Breast epithelium (tissue), 3 donors: ENCODE data around the gene NNT.

Experiments used
- CTCF ChIP-seq, 3 donors: fragments of 450-650 bp; IDR thresholded peaks; one replicate each; pipeline ENCODE4 v1.5.1; 2016 to 2017; ENCODE audit warnings: antibody characterized with exemption in 3 of 3, mild to moderate bottlenecking in 3 of 3, moderate library complexity in 3 of 3
- POLR2A ChIP-seq: fragments of 450-650 bp; IDR thresholded peaks from one replicate; pipeline ENCODE4 v1.6.1; 2016; ENCODE audit warnings: antibody characterized with exemption, mild to moderate bottlenecking, moderate library complexity
- POLR2AphosphoS5 ChIP-seq, 3 donors: sonication (generic); formaldehyde crosslinking; IDR thresholded peaks; one replicate each; pipeline ENCODE4 v1.6.1; 2017; ENCODE audit warnings: antibody characterized with exemption in 3 of 3

- no peak for TF ChIP-seq POLR2A
- no peak for TF ChIP-seq CTCF (IDR thresholded peaks at IDR 0.05)
- TF ChIP-seq POLR2AphosphoS5 (IDR thresholded peaks at IDR 0.05), result no peak
These were observed 99.8 kb downstream of the NNT start for GRCh38 chr5:43702815-43703214.
